Measurements from ENCODE around the gene TAPT1. TPM values are rescaled to one million over a fixed set of nuclear protein-coding genes. Genes with fewer than 3 reads are reported as not detected.

TAPT1 gene
- total RNA-seq, 6 donors from 2014 or later: 22.3 to 79.0 (median 48.1) TPM

DNA sequence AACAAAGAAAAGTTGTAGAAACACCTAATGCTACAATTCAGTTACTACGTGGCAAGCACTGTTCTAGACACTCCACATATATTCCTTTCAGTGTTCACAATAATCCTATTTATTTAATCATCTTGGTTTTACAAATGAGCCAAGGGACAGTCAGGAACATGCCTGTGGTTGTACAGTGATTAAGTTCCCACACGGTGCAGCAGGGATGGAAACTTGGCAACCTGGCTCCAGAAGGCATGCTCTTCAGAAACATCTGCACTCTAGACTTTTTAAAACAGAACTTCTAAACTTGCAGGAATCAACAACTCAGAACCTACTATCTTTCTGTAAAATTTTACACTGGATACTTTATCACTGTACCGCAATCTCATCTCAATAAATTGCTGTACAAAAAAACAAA lies 32.1 kb downstream of the TAPT1 start:
- H3K4me1 ChIP-seq: peaks cover 27 to 40% (median 29%) of the 10 kb centered on the region in 4 donors
- 75 to 79% methylated on average over 3 of the region's 3 CpGs for WGBS, 2 donors
- ATAC-seq (ENCODE audit: low FRiP score in 2 of 2): no peak

DNA sequence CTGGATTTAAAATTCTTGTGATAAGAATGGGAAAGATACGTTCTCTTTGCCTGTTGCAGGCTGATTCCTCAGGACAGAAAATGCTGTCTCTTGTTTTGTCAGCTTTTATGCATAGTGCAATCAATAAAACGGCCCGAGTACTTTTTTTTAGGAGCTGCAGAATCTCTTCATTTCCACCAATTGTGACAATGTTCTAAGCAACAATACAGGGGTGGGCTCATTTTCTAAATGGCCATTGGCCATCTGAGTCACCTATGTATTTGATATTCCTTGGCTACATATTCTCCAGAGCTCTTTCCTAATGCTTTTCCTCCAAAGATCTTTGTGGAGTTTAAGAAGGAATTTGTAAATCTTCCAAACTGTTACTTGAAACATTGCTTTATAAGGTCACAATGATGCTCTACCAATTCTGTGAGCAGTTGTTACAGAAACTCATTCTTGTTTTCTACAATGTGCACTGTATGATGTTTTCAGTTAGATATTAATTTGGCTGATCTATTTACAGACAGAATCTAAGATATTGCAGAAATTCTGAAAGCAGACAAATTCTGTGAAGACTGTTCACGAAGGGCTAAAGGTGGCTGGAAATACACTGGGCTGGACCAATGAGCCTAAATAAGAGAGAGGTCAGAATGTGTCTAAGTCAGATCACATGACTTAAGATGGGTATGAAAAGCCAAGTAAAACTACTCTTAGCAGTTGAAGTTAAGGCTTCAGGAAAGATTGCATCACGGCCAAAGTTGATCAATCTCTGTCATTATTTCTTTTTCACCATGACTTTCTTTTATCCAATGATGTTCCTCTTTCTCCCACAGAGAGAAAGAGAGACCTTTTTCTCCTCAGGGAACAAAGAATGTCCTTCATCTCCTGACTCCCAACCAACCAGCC lies 33.4 kb downstream of the TAPT1 start:
- peaks cover 25 to 30% (median 26%) of the 10 kb centered on the region in 4 donors for H3K4me1 ChIP-seq
- 74 to 80% methylated on average over 5 of the region's 5 CpGs for WGBS, 2 donors

More for the DNA sequence above, 32.1 kb downstream of the TAPT1 start:
- H3K4me3 ChIP-seq: no peak overlapping the region
- TF ChIP-seq EP300 (IDR thresholded peaks at IDR 0.05) (no peak), POLR2AphosphoS5 (IDR thresholded peaks at IDR 0.05) (no peak)
- TF ChIP-seq, protein P1, sequence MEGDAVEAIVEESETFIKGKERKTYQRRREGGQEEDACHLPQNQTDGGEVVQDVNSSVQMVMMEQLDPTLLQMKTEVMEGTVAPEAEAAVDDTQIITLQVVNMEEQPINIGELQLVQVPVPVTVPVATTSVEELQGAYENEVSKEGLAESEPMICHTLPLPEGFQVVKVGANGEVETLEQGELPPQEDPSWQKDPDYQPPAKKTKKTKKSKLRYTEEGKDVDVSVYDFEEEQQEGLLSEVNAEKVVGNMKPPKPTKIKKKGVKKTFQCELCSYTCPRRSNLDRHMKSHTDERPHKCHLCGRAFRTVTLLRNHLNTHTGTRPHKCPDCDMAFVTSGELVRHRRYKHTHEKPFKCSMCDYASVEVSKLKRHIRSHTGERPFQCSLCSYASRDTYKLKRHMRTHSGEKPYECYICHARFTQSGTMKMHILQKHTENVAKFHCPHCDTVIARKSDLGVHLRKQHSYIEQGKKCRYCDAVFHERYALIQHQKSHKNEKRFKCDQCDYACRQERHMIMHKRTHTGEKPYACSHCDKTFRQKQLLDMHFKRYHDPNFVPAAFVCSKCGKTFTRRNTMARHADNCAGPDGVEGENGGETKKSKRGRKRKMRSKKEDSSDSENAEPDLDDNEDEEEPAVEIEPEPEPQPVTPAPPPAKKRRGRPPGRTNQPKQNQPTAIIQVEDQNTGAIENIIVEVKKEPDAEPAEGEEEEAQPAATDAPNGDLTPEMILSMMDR (IDR thresholded peaks at IDR 0.05): no peak
- DNase-seq: no peak
- H3K27me3 ChIP-seq: no peaks in the 10 kb centered on the region
- no peaks in the 10 kb centered on the region for H3K9me3 ChIP-seq
- peaks cover 14 to 23% (median 18%) of the 10 kb centered on the region in 4 donors for H3K36me3 ChIP-seq
- H3K27ac ChIP-seq: no peak overlapping the region

DNA sequence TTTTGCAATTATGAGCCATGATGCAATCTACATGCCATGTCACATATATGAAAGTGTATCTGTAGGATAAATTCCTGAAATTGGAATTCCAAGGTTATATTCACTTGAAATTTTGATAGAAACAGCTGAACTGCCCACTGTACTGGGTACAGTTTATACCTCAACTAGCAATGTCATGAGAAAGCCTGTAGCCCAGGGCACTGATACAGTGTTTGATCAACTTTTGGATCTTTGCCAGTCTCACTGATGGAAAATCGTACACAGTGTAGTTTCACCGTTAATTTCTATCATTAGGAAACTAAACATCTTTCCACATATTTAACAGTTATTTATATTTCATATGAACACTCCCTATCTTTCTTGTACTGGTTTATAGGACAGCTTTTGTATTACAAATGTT lies 34.2 kb downstream of the TAPT1 start:
- Histone ChIP-seq H3K4me1 (peaks cover 16 to 25% (median 21%) of the 10 kb centered on the region in 4 donors), H3K9me3 (no peaks in the 10 kb centered on the region), H3K27ac (no peak overlapping the region), H3K27me3 (no peaks in the 10 kb centered on the region), H3K4me3 (no peak overlapping the region), H3K36me3 (peaks cover 14 to 36% (median 18%) of the 10 kb centered on the region in 4 donors)
- WGBS, 2 donors: 47 to 51% methylated on average over 2 of the region's 2 CpGs
- DNase-seq (no peak), ATAC-seq (ENCODE audit: low FRiP score in 2 of 2) (no peak)
- TF ChIP-seq POLR2AphosphoS5 (IDR thresholded peaks at IDR 0.05) (no peak), EP300 (IDR thresholded peaks at IDR 0.05) (no peak), POLR2A (IDR thresholded peaks at IDR 0.05) (no peak)
- TF ChIP-seq, protein P1 (IDR thresholded peaks at IDR 0.05): no peak

More for the DNA sequence above, 33.4 kb downstream of the TAPT1 start:
- Histone ChIP-seq H3K36me3 (peaks cover 14 to 29% (median 18%) of the 10 kb centered on the region in 4 donors), H3K27ac (no peak overlapping the region), H3K4me3 (no peak overlapping the region), H3K27me3 (no peaks in the 10 kb centered on the region), H3K9me3 (no peaks in the 10 kb centered on the region)
- ATAC-seq (ENCODE audit: low FRiP score in 2 of 2) (no peak), DNase-seq (no peak)
- TF ChIP-seq POLR2AphosphoS5 (IDR thresholded peaks at IDR 0.05): no peak
- TF ChIP-seq EP300 (IDR thresholded peaks at IDR 0.05): no peak
- TF ChIP-seq, protein P1 (IDR thresholded peaks at IDR 0.05): no peak
- TF ChIP-seq POLR2A (IDR thresholded peaks at IDR 0.05): no peak

DNA sequence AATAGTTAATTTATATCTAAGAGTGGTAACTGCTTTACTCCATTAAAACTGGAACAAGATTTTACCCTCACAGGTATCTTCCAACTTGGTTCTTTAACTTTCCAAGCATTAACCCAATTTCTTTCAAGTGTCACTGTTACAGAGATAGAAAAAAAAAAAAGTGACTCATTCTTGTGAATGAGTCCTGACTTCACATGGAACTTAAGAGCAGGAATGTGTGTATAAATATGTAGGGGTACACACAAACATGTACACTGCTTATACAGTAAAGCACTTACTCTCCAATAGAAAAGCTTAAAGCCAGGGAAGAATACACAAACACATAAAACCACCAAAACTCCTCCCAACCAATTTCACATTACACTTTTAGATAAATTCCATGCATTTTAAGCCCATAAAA lies 38.8 kb downstream of the TAPT1 start:
- TF ChIP-seq POLR2AphosphoS5 (IDR thresholded peaks at IDR 0.05): no peak
- no peak for TF ChIP-seq POLR2A (IDR thresholded peaks at IDR 0.05)
- TF ChIP-seq, protein P1 (IDR thresholded peaks at IDR 0.05): no peak
- no peak for TF ChIP-seq EP300 (IDR thresholded peaks at IDR 0.05)
- H3K4me3 ChIP-seq: no peak overlapping the region
- ATAC-seq (ENCODE audit: low FRiP score in 2 of 2): no peak
- H3K4me1 ChIP-seq: peaks cover 0 to 2% (median 0%) of the 10 kb centered on the region in 4 donors
- DNase-seq: no peak
- peaks cover 14 to 66% (median 28%) of the 10 kb centered on the region in 4 donors for H3K36me3 ChIP-seq
- H3K27me3 ChIP-seq: no peaks in the 10 kb centered on the region
- H3K9me3 ChIP-seq: no peaks in the 10 kb centered on the region
- no peak overlapping the region for H3K27ac ChIP-seq

Data from upper lobe of left lung (tissue), 6 donors.